ENCODE data around the gene LGALS7B. TPM values are rescaled to one million over a fixed set of nuclear protein-coding genes. Genes with fewer than 3 reads are reported as not detected.

The LGALS7B gene
- total RNA-seq, 2 donors from 2014 or later, result 3.8 to 9.8 TPM

DNA sequence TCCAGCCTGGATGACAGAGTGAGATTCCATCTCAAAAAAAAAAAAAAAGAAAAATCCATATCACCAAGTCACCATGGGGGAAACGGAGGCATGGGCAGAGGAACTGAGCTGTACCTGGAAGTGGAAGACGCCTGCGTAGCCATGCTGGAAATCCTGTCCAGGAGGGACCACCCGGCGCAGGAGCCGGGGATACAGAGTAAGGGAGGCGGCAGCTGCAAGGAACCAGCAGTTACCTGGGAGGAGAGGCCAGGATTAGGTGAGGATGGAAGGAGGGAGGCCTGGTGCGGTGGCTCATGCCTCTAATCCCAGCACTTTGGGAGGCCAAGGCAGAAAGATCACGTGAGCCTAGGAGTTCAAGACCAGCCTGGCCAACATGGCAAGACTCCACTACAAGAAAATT lies 46.7 kb upstream of the LGALS7B start:
- Histone ChIP-seq H3K4me3 (no peak overlapping the region), H3K27ac (no peak overlapping the region), H3K4me1 (replicated peaks) (no peaks in the 10 kb centered on the region), H3K36me3 (no peaks in the 10 kb centered on the region), H3K9me3 (no peaks in the 10 kb centered on the region), H3K27me3 (replicated peaks; ENCODE audit: insufficient read depth) (no peaks in the 10 kb centered on the region)
- WGBS, result 96% methylated on average over 9 of the region's 9 CpGs
- intact Hi-C loops (cut with DNase I), result no loop called here
- TF ChIP-seq POLR2A (IDR thresholded peaks at IDR 0.05) (no peak), POLR2AphosphoS5 (IDR thresholded peaks at IDR 0.05) (no peak), CTCF (IDR thresholded peaks at IDR 0.05) (no peak)
- DNase-seq (ENCODE audit: low spot score), result no peak

DNA sequence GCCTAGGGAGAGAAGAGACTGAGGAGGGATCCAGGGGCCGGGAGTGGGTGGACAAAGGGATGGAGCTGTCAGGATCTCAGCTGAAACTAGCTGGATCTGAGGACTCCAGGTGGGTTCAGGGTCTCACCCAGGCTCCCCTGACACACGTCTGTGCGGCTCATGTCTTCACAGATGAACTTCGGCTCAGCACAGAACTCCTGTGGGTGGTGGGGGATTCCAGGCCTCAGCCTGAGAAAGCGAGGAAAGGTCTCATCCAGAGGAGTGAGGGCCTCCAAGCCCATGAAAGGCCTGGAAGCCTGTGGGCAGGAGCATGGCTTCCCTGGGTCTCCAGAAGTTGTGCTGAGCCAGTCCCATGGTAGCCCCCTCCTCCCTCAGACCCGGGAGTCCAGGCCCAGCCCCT lies 46.1 kb upstream of the LGALS7B start:
- Histone ChIP-seq H3K9me3 (no peaks in the 10 kb centered on the region), H3K36me3 (no peaks in the 10 kb centered on the region), H3K4me3 (no peak overlapping the region), H3K4me1 (replicated peaks) (no peaks in the 10 kb centered on the region), H3K27ac (no peak overlapping the region), H3K27me3 (replicated peaks; ENCODE audit: insufficient read depth) (no peaks in the 10 kb centered on the region)
- TF ChIP-seq POLR2AphosphoS5 (IDR thresholded peaks at IDR 0.05) (no peak), CTCF (IDR thresholded peaks at IDR 0.05) (no peak), POLR2A (IDR thresholded peaks at IDR 0.05) (no peak)
- 84% methylated on average over 6 of the region's 6 CpGs for WGBS
- intact Hi-C loops (cut with DNase I), result no loop called here
- no peak for DNase-seq (ENCODE audit: low spot score)

- 75% methylated on average over 18 of the region's 20 CpGs for WGBS
- no peaks in the 10 kb centered on the region for H3K4me1 ChIP-seq (replicated peaks)
- intact Hi-C loops (cut with DNase I), result no loop called here
- no peak overlapping the region for H3K27ac ChIP-seq
- no peaks in the 10 kb centered on the region for H3K27me3 ChIP-seq (replicated peaks; ENCODE audit: insufficient read depth)
- H3K36me3 ChIP-seq, result no peaks in the 10 kb centered on the region
- H3K9me3 ChIP-seq, result no peaks in the 10 kb centered on the region
- DNase-seq (ENCODE audit: low spot score), result no peak
- no peak overlapping the region for H3K4me3 ChIP-seq
- TF ChIP-seq CTCF (IDR thresholded peaks at IDR 0.05), result no peak
- TF ChIP-seq POLR2AphosphoS5 (IDR thresholded peaks at IDR 0.05), result no peak
- no peak for TF ChIP-seq POLR2A (IDR thresholded peaks at IDR 0.05)
Measured at GRCh38 chr19:38743394-38744297, 45.4 kb upstream of the LGALS7B start.

- intact Hi-C loops (cut with DNase I), result no loop called here
- WGBS, result 88% methylated on average over 10 of the region's 10 CpGs
Measured at GRCh38 chr19:38744298-38744681, 44.7 kb upstream of the LGALS7B start, which contains the start of gene CAPN12. TSS of gene CAPN12 (minus strand) at chr19:38744474. CDS start at chr19:38744165, 309 bp downstream.

More at GRCh38 chr19:38744298-38744681, 44.7 kb upstream of the LGALS7B start, which contains the start of gene CAPN12:
- TF ChIP-seq POLR2A (IDR thresholded peaks at IDR 0.05), result no peak
- TF ChIP-seq POLR2AphosphoS5 (IDR thresholded peaks at IDR 0.05), result no peak
- TF ChIP-seq CTCF (IDR thresholded peaks at IDR 0.05), result no peak
- H3K36me3 ChIP-seq, result no peaks in the 10 kb centered on the region
- no peak within 1 kb of the TSS for H3K27ac ChIP-seq
- H3K27me3 ChIP-seq (replicated peaks; ENCODE audit: insufficient read depth), result no peaks in the 10 kb centered on the region
- no peak within 1 kb of the TSS for H3K4me3 ChIP-seq
- no peaks in the 10 kb centered on the region for H3K4me1 ChIP-seq (replicated peaks)
- DNase-seq (ENCODE audit: low spot score), result no peak
- no peaks in the 10 kb centered on the region for H3K9me3 ChIP-seq

All from prostate gland (tissue), 2 donors.